COLO668 (cell line): ENCODE data around the gene LRRC26.
A peak's percentile ranks its signal among the peaks of the same experiment; 100 is the strongest.

Experiments
- DNase-seq: peaks from one replicate; lab custom pipeline; 2025; ENCODE audit not compliant: unreplicated experiment; lab: John Stamatoyannopoulos, UW

The LRRC26 gene

GRCh38 chr9:137157618-137158415 lies 12.0 kb downstream of the LRRC26 start:
- DNase-seq, result no peak

DNA sequence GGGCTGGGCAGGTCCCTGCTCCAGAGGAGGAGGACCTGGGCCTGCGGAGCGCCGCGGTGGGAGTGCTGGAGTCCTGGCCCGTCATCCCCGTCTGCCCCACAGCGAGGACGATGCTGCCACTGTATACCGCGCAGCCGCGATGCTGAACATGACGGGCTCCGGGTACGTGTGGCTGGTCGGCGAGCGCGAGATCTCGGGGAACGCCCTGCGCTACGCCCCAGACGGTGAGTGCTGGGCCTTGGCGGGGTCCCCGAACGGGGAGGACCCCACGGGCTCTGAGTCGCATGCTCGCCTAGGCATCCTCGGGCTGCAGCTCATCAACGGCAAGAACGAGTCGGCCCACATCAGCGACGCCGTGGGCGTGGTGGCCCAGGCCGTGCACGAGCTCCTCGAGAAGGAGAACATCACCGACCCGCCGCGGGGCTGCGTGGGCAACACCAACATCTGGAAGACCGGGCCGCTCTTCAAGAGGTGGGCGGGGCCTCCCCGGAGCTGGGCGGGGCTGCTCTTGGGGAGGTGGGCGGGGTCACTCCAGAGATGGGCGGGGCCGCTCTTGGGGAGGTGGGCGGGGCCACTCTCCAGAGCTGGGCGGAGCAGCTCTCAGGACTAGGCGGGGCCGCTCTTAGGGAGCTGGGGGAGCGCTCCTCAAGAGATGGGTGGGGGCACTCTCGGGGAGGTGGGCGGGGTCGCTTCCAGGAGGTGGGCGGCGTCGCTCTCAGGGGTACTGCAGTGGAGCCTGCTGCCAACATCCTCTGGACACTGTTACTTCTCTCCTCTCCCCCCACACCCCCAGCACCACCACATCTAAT lies 13.1 kb downstream of the LRRC26 start:
- DNase-seq, result peak; percentile 52

- DNase-seq, result no peak
Observed at GRCh38 chr9:137152844-137153405, 16.9 kb downstream of the LRRC26 start.

DNA sequence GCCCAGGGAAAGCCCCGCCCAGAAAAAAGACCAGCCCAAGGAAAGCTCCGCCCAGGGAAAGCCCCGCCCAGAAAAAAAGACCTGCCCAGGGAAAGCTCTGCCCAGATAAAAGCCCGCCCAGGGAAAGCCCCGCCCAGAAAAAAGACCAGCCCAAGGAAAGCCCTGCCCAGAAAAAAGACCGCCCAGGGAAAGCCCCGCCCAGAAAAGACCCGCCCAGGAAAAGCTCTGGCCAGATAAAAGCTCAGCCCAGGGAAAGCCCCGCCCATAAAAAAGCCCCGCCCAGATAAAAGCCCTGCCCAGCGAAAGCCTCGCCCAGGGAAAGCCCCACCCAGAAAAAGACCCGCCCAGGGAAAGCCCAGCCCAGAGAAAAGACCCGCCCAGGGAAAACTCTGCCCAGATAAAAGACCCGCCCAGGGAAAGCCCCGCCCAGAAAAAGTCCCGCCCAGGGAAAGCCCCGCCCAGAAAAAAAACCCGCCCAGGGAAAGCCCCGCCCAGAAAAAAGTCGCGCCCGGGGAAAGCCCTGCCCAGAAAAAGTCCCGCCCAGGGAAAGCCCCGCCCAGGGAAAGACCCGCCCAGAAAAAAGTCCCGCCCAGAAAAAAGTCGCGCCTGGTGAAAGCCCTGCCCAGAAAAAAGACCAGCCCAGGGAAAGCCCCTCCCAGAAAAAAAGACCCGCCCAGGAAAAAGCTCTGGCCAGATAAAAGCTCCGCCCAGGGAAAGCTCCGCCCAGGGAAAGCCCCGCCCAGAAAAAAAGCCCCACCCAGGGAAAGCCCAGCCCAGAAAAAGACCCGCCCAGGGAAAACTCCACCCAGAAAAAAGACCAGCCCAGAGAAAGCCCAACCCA lies 19.0 kb downstream of the LRRC26 start:
- peak; percentile 82 for DNase-seq

GRCh38 chr9:137149942-137150616 lies 19.8 kb downstream of the LRRC26 start:
- DNase-seq, result peak; percentile 81

GRCh38 chr9:137149363-137149762 lies 20.5 kb downstream of the LRRC26 start:
- no peak for DNase-seq

DNA sequence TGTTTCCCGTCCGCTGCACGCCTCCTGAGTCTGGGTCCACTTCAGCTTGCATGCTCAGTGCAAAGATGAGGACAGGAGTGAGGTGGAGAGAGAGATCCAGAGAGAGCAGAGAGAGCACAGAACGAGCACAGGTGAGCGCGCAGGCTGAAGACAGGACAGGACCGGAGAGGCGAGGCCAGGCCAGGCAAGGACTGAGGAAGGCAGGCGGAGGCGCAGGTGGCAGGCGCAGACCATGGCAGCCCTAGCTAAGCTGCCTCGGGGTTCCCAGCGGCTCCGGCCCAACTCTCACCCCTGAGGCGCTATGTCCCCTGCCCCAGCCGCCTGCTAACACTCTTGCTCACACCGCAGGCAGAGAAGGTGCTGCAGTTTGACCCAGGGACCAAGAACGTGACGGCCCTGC lies 21.2 kb downstream of the LRRC26 start:
- DNase-seq, result no peak

DNA sequence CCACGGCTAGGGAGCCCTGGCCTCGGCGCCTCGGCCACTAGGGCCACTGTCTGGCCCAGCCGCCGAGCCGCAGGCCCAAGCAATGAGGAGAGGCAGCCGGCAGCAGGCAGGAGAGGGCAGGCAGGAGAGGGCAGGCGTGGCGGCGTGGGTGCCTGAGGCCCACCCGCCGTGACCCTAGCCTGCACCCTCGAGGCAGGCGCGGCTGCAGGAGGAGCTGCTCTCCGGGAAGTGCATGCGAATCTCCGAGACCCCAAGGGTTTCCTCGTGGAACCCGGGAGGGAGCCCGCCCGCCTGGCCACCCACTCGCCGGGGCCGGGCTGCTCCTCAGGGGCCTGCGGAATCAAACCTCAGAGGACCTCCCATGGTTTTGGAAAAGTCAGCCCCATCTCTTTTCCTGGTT lies 21.6 kb downstream of the LRRC26 start:
- no peak for DNase-seq

DNA sequence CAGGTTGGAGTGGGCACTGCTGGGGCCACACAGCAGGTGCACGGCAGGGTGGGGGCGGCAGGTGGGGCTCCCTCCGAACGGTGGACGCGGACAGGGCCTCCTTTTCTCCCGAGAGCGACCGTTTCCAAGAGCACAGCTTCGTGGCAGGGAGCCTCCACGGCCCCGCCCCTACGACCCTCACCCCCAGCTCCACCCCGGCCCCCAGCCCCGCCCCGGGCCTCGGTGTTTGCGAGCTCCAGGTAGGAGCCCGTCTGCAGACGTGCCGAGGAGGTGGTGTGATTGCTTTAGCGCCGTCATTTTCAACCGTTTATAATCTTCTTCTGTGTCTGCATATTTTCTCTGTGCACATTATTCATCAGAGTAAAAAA lies 22.1 kb downstream of the LRRC26 start:
- no peak for DNase-seq

DNA sequence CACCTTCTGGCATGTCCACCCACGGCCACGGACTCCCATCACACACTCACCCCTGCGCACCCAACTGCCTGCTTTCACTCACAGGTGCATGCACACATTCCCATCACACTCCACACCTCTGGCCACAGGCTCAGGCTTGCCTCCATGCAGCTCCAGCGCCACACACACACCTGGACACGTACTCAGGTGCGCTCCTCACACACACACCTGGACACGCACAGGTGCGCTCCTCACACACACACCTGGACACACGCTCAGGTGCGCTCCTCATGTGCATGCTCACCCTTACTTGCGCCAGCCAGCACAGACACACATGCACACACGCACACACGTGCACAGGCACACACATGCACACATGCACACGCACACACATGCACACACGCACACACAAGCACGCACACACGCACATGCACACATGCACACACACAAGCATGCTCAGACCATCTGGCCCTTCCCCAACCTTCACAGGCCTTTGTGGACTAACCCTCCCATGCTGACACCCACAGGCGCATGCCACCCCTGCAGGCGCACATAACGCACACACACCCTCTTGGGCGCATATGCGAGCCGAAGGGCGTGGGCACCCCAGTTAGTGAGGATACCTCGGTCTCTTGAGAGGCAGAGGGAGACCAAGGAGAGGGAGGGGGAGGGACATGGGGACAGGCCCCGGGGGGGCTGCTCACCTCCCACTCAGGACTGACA lies 22.6 kb downstream of the LRRC26 start:
- peak; percentile 32 for DNase-seq

GRCh38 chr9:137146527-137146918 lies 23.3 kb downstream of the LRRC26 start:
- DNase-seq, result no peak

DNA sequence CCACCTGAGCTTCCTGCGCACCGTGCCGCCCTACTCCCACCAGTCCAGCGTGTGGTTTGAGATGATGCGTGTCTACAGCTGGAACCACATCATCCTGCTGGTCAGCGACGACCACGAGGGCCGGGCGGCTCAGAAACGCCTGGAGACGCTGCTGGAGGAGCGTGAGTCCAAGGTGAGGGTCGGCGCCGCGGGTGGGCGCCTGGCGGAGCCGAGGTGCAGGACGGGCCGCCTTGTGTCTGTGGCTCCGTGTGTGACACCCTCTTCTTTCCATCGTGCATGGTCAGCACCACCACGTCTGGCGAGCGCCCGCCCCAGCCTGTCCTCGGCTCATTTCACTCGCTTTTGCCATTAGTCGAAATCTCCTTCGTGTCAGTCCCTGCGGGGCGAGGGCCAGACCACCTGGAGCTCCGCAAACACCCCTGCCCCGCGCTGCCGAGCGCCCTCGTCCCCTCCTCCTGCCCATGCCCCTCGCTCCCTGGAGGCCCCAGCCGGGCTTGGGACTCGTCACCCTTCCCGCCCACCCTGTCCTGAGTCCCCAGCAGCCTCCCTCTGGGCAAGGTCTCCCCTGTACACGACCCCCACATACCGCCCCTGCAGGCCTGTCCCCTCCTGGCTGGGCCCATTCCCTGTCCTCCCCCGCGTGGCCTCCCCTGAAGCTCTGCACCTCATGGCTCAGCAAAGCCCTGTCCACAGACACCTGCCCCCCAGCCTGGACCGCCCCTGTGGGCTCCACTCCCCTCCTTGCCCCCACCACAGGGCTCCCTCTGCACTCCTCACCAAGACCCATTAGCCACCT lies 23.9 kb downstream of the LRRC26 start:
- DNase-seq, result no peak

GRCh38 chr9:137143459-137143858 lies 26.4 kb downstream of the LRRC26 start:
- no peak for DNase-seq

DNA sequence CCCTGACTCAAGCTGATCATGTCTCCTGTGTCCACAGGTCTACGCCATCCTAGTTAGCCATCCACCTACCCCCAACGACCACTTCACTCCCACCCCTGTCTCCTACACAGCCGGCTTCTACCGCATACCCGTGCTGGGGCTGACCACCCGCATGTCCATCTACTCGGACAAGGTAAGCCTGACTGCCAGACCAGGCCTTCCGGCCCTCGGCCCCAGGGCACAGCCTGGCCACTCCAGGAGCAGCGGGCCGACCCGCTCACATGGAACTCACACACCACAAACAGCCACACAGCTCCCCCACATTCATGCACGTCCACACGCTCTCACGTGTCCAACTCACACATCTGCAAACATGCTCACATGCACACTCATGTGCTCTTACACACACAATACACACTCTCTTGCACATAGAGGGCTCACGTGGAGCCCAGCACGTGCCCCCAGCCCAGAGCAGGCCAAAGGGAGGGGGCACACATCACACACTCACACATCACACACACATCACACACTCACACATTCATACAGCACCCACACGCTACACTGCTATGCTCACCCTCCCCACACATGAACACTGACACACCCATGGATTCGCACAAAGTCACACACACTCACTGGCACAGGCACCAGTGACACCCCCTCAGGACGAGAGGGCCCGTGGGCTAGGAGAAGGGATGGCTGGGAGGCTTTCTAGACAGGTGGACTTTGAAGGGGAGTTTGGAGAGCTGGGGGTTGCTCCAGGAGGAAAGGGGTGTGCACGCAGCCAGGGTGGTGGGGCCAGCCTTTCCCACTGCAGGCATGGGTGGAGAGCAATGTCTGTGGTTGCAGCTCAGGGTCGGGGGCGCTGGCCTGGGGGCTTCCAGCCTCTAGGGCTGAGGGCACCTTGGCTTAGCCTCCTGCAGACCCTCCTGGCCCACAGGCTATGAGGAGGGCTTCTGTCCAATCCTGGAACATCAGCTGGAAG lies 27.6 kb downstream of the LRRC26 start:
- no peak for DNase-seq

GRCh38 chr9:137141050-137141810 lies 28.6 kb downstream of the LRRC26 start:
- DNase-seq, result no peak

DNA sequence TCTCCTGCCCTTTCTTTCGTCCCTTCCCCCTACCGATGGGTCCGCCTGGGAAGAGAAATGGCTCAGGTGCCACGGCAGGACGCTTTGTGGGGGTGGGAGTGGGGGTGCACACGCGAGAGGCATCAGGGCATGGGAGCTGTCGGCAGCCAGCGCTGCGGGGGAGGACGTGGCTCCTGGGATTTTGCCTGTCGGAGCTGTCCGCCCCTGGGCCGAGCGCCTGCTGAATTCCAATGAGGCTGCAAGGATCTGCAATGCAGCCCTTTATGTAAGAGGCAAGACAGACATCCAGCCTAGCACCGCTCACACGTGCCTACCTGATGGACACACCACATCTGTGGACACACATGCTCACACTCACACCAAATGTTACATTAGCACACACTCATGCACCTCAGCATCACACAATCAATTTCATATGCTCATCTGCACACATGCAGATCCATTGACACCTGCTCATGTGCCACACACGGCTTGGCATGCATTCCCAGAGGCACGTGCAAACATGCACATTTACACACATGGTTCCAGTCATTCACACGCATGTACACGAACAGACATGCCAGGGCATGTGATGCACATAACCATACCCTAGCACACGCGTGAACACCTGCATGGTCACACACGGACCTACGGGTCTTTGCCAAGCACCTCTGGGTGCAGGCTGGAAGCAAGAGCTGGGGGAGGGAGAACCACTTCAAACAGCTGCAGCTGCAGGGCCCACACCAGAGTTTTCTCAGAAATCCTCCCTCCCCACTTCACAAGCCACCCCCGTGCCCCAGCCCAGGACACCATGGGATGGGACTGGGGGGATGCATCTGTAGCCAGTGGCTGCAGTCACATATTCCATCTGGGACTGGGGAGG lies 29.5 kb downstream of the LRRC26 start:
- no peak for DNase-seq
